IPS-NIHi7 (cell line): ENCODE results near the gene WWOX.

ENCODE experiments used
- DNase-seq: peaks from one replicate; pipeline ENCODE4 v3.0.0; 2012; ENCODE audit warnings: mixed read lengths; ENCODE audit errors: extremely low spot score

The WWOX gene

DNA sequence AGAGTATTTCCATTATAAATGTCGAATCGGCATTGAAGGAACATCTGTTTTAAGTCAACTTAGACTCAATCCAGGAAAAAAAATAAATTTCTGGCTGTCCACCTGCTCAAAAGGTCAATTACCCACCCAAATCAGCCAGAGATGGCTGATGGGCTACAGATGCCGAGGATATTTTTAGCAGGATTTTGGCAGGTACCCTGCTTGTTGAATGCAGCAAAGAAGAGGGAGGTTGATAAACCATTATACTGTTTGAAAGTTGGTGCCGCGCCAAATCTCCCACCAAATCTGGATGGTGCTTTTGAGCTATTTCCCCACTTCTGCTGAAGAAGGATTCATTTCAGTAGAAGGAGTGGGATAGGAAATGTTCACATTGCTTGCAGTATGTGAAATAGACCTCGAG is 963.4 kb downstream of the WWOX start:
- no peak for DNase-seq

DNA sequence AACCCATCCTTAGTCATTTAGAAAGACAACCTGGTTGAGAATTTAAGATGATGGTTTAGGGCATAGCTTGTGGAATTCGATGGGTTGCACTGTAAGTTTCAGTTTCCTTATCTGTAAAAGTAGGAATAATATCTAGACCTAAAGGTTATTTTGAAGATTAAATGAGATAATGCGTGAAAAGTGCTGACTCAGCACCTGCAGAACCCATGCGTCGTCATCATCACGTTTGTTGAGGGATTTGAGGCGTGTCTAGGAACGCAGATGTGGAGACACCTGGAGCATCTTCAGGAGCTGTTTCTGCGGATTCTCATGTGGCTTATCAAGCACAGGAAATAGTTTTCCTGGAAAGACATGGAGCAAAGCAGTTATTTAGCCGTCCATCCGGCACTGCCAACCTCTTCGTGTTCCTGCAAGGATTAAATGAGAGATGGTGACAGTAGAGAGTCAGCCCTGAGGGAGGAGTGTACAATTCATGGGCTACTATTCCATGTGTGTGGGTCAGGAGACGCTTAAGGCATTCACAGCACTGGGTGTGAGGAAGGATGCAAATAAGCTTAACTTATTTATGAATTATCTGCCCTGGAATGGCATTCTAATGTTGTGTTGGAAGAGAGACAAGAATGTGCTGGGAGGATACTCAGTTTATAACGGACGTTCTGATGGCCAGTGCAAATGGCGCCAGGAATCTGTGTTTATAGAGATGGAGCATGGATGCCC is 965.0 kb downstream of the WWOX start:
- DNase-seq: no peak

DNA sequence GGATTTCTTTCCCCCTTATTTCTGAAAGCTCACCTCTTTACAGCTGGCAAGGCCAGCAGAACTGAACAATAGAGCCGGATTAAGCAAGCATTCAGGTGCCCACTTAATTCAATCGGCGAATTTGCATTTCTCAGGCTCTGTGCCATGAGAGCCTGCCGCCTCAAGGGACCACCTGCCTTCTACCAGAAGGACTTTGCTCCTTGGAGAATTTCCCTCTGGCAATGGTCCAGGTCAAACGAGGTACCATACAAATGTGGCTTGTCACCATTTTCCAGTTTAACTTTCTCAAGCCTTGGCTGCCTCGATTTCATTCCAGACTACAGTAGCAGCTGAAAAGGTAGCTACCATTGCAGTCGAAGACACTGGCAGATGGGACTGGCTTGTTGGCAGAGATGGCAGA is 967.1 kb downstream of the WWOX start:
- no peak for DNase-seq

DNA sequence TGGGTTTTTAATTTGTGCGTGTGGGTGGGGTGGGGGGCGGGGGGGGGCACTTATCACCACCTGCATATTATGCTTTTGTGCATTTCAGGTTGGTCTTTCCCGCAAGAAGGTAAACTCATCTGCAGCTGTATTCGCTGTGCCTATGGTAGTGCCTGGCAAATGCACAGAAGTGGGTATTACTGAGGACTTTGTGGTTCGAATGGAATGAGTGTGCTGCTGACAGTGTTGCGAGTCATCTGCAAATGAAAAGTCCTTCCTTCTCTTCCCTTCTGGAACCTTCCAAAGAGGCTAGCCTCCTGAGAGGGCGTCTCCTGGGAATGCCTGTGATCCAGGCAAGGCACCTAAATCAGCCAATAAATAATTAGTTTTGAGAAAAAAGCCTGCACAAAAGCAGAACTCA is 968.1 kb downstream of the WWOX start:
- DNase-seq: no peak

DNA sequence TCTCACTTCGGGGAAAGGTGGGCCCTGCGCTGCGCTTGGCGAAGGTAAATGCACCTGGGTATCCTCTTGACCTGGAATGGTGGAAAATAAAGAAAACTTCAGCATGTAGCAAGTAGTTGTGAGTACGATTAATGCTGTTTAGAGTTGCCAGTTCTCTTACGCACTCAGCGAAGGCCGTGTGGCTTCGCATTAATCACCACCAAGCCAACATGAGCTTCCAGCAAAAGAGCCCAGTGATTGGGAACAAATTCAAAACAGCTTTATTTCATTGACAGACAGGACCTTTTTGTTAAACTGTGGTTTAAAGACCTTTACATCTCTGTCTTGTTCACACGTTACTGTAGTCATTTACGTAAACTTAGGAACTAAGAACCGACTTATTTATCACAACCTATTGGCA is 969.7 kb downstream of the WWOX start:
- no peak for DNase-seq

DNA sequence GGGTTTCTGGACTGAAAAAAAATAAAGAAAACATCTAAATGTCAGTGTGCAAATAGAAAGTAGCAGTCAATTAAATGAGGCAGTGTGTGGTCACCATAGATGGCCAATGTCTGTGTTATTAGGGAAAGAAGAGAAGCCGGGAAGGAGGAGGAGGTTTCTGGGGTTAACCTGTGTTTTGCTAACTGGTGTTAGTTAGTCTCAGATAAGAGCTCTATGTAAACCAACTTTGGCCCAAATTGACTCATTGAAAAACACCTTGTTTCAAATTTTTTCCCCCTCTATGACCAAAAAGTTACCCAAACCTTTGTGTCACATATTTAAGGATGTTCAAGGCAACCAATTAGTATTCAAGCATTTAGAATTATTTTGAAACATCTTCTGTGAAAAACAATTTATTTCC is 970.2 kb downstream of the WWOX start:
- DNase-seq: no peak

DNA sequence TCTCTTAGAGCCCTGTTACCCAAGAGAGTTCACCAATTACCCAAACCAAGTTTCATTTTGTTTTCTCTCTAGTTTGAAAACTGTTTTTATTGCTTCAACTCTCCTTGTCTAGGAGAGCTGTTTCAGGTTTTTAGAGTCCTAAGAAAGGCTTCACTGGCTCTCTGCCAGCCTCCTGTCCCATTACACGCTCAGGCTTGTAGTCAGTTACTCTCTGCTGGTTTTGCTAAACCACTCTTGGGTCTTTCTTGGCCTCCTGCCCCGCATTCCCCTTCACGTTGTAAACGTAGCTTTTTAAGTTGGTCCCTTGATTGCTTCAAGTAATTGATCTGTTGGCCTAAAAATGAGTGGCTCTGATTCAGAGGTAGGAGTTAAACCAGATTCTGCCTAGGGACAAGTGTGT is 972.0 kb downstream of the WWOX start:
- DNase-seq: no peak

DNA sequence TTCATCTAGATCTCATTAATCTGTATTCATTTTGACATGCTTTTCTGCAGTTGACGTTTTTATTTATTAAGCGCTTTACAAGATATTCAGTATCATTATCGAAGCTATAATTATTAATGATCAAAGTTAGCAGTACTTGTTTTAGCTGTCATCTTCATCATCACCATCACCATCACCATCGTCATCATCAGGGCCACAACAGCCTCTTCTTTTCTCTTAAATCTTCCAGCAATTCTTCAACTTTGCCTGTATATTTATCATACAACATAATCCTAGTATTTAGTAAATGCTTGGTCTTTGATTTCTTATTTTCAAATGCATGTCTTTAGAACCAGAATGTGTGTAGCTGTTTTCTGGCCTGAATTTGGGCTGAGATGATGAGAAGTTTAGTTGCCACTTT is 973.1 kb downstream of the WWOX start:
- no peak for DNase-seq

DNA sequence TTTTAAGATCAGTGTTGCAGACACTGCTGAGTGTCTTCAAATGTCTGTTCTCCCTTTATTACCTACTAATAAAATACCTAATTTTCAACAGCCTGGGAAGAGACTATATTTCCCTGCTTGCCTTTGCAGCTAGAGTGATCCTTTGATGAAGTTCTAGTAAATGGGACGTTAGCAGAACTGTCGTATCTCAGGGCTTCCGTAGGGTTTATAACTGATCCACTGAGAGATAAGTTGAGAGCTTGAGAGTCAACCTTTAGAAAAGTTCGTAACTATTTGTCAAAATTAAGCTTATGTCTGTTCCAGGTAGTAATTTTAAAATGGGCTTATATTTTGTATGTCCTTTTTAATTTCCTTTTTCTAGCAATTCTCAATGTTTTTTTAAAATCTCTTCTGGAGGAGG is 974.1 kb downstream of the WWOX start:
- no peak for DNase-seq

DNA sequence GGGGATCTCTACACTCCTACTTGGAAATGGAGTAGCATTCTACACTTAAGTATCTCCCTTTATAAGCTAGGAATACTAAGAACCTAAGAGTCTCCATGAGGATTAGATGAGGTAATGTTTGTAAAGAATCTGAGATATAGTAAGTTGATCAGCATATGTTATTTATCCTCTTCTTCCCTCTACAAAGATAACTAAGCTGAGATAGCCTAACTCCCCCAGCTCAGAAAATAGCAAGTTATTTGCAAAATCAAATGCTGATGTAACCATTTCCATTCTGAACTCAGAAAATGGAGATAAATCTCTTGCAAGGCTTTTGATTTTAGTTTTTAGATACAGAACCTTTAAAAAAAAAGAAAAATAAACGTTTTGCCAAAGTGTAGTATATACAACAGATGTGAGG is 975.1 kb downstream of the WWOX start:
- DNase-seq: no peak

DNA sequence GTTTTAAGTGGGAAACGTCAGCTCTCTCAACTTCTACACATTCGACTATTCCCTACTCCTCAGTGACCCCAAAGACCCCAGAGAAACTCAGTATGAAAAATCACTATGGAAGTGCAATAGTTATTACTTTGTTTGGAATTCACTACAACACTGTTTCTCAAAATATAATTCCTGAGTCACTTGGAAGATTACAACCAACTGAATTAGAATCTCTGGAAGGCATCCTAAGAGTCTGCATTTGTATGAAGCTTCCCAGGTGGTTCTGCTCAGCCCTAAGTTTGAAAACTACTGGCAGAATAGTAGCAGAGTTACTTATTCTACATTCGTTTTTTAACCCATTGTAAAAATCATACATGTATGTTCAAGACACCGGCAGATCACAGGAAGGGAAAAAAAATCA is 975.5 kb downstream of the WWOX start:
- no peak for DNase-seq

DNA sequence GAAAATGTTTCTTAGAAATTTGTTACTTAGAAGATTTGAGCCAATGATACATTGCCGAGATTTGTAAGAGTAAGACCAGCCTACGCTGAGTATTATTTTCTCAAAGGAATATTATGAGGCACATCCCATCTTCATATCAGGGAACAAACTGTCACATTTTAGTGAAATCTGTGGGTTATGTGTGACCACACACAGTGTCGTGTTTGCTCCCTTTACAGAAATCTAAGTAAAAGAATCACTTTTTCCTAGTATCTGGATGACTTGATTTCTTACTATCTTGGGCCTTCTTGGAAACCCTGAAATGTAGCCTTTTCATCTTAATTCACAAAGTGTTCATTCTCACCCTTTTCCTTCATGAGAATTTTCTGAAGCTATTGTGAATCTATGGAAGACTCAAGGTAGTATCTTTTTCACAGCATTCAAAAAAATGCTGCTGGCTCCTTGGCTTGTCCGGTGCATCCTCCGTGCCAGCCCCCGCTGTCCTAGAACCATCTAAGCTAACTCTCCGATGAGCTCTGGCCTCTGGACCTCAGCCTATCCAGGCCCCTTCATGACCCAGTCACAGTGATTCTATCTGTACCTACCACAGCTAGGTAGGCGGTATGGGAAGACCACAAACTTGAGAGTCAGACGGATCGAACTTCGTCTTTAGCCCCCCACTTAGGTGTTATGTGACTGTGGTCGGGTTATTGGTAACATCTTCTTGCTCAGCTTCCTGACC is 976.8 kb downstream of the WWOX start:
- no peak for DNase-seq

DNA sequence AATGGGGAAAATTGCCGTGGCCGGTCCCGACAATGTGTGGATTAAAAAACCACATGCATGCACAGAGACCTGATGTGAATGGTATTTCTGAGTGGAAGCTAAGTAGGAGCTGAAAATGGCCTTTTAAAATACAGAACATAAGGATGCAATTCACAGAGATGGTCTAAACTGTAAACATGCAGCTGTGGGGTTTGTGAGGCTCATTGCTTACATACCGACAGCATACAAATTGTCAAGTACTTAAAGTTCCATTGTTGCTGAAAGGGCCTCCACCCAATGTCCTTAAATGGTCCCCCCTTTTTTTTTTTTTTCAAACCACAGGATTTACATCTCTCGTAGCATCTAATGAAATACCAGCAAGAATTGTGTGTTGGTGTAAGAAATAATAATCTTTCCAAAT is 977.9 kb downstream of the WWOX start:
- no peak for DNase-seq

DNA sequence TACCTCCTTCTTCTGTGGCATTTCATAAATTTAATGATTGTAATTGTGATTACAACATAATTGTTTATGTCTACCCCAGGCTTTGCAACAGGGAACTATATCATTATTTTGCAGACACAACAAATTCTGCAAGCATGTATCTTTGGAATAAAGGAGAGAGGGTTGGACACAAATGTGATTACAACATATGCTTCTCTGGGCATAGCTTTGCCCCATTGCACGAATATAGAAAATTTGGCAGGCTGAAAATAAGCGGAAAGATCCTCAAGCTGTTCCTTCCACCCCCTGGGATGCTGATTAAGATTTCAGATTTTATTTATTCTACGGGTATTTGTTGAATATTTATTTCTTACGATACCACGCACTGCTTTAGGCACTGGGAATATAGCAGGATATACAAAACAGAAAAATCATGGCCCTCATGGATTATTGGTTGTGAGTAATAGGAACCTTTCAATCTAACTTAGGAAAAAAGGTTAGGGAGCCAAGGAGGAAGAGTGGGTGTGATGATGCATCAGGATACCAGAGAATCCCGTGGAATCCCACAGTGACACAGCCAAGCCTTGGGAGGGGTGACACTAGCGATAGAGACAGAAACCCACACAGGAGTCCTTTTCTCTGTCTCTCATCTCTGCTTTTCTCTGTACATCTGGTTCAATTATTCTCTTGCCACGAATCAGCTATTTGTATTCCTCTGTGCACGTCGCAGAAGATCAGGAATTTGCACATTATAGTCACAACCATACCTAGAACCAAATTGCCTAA is 980.4 kb downstream of the WWOX start:
- no peak for DNase-seq

DNA sequence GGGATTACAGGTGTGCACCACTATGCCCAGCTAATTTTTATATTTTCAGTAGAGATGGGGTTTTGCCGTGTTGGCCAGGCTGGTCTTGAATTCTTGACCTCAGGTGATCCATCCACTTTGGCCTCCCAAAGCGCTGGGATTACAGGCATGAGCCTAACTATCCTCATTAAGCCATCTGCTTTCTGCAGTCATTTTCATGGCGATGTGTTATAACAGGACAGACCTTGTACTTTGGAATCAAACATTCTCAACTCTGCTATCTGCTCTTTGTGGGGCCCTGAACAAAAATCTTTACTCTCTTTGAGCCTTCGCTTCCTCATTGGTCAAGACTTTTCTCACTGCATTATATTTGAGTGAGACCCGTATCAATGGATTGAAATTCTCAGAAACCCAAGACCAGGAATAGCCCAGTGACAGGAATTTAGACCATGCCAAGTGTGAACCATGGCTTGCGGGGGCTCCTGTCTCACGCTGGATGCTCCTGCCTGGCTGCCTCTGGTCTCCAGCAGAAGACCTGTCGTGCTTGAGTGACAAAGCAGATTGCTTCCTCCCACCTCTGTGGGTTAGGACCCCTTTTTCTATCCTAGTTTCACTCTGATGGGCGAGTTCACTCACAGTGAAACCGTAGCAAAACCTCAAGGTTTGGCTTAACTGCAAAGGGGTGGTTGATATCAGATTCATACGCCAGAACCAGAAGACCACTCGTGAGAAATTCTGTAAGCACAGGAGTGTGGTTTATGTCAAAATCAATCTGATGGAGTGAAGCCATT is 982.0 kb downstream of the WWOX start:
- DNase-seq: no peak

DNA sequence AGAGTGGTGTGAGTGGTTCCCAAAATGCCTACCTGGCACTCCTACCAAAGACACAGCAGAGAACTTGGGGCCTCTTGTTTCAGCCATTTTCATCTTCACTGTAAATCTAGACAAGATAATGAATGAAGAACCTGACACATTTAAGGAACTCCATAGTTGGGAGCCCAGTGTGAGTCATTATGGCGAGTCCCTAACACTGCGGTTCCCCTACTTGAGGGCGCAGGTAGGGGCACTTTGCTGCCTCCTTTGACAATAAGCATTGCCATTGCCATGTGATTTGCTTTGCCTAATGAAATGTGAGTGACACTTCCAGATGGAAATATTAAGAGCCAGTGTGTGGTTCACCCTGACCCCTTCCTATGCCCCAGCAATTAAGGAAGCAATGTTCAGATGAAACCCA is 983.5 kb downstream of the WWOX start:
- no peak for DNase-seq

DNA sequence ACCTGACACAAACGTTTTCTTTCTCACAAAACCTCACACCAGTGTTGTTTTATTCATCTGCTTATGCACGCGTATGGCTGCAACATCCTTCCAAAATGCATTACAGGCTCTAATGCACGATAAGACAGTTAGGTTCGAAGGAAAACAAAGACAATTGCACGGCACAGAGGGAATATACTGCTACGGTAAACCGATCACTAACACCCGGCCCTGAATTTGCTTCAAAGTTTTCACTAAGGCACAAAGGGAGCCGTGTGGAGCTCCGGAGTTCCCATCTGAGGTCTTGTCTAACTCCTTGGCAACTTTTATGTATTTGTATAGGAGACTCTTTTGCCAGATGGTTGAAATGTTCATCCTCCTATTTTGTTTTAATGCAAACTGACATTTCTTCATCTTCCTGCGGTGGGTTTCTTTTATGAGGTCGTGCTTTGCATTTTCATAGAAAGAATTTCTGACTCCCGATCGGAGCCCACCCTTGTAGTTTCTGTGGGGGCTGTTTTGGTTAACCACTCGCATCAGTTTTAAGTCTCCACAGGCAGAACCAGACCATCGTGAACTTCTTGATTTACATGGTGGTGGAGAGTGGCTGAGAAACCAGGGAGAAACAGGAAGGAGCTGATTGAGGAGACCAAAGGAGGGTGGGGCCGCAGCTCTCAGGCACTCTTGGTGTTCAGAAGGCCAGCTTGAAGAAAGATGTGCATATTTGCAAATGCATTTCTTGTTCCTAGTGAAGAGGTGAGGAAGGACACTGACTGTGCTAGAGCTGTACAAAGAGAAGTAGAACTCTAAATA is 984.2 kb downstream of the WWOX start:
- DNase-seq: no peak

DNA sequence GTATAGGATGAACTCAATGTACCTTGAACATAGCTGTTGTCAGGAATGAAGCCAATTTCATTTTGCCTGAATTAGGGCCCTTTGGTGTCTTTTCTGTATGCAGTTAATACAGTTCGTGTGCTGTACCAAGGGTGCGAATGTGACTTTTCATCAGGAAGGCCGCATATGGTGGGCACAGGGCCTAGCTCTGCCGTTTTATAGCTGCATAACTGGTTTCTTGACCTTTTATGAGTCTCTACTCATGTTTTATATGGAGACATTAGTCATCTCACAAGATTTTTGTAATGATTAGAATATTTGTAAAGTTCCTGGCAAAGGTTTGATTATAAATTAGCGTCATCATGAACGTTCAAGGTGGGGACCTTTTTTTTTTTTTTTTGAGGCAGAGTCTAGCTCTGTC is 989.5 kb downstream of the WWOX start:
- DNase-seq: no peak

DNA sequence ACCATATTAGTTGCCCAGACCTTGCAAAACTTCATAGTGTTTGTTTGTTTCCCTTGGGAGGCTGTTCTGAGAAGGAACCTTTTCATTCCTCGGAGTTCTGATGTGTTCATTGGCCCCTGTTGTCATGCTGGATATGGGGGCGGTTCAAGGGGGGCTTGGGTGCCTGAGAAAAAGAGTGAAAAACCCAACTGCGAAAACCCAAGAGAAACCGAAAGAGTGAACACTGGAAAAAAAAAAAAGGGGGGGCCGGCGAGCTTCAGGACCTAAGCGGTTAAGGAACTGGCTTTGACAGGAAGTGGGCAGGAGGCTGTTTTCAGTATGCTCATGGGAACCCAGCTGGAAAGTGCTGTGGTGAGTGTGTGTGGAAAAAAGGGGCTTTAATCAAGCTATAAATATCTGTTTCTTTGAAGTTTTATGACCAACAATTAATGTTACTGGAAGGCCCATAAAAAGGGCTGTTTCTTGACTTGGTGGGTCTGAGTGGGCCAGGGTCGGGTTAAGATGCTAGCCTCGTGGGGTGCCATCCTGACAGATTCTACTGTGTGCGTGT is 990.4 kb downstream of the WWOX start:
- no peak for DNase-seq

DNA sequence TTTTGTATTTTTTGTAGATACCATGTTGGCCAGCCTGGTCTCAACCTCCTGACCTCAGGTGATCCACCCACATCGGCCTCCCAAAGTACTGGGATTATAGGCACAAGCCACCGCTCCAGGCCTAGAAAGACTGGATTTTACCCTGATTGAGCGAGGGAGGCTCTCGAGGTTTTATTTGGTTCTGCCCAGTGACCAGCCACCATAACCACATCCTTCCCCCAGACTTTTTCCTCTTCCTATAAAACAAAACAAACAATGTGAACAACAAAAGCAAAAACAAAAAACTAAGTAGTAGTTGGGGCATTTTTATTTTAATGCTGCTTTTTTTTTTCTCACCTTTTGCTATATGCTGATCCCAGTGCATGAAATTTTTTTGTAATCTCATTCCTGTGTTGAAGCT is 991.5 kb downstream of the WWOX start:
- DNase-seq: no peak

DNA sequence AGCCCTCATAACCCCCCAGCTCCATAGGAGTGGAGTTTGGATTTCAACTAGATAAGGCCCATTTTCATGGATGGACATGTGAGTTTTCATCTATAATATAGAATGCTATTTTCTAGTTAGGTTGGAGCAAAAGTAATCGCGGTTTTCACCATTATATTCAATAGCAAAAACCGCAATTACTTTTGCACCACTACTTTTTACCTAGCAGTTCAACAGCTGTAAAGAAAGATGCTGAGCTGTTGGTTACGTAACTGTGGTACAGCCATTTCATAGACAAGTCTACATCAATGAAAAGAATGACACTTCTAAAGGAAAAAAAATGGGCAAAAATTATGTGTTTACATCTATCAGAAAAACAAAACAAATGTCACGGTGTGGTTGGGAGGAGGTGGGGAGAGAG is 993.4 kb downstream of the WWOX start:
- no peak for DNase-seq
